KBM-7 (cell line): ENCODE results near the gene GAS7.
"Not testable (repeated sequence)": the region's sequence is repeated elsewhere in the genome, so short reads cannot be mapped to it uniquely, and the experiment has no call there.

Source experiments
- DNase-seq: peaks from one replicate; pipeline ENCODE4 v3.0.0-alpha.2; 2015
- in situ Hi-C: fragments of 300-500 bp; cut with MboI; formaldehyde crosslinking; loops from 2 replicates; pipeline ENCODE4 v1.14.3; 2020; ENCODE audit warnings: low sequenced_read_pairs, low pct_unique_long_range_greater_than_20kb, mixed read lengths

GAS7 gene

GRCh38 chr17:10062691-10063385, 135.6 kb downstream of the GAS7 start:
- DNase-seq, result no peak
- in situ Hi-C loops, result no loop called here

GRCh38 chr17:10061111-10061845, 137.1 kb downstream of the GAS7 start:
- DNase-seq, result no peak
- in situ Hi-C loops, result no loop called here

GRCh38 chr17:10060526-10060925, 137.9 kb downstream of the GAS7 start:
- no peak for DNase-seq
- in situ Hi-C loops, result no loop called here

- in situ Hi-C loops, result no loop called here
- DNase-seq, result no peak
These were observed 138.7 kb downstream of the GAS7 start for GRCh38 chr17:10059684-10060211.

GRCh38 chr17:10058921-10059683, 139.3 kb downstream of the GAS7 start:
- no peak for DNase-seq
- in situ Hi-C loops, result no loop called here

- in situ Hi-C loops, DNase-seq: not testable (repeated sequence)
These were observed 140.9 kb downstream of the GAS7 start for GRCh38 chr17:10057466-10057865.

GRCh38 chr17:10055262-10055975, 143.0 kb downstream of the GAS7 start:
- DNase-seq, result no peak
- in situ Hi-C loops, result no loop called here

GRCh38 chr17:10053782-10054540, 144.4 kb downstream of the GAS7 start:
- no peak for DNase-seq
- in situ Hi-C loops, result no loop called here

- in situ Hi-C loops, result no loop called here
- no peak for DNase-seq
These were observed 146.1 kb downstream of the GAS7 start for GRCh38 chr17:10052106-10052813.

- in situ Hi-C loops, result no loop called here
- no peak for DNase-seq
These were observed 147.3 kb downstream of the GAS7 start for GRCh38 chr17:10051112-10051511.

- peak; percentile 81 for DNase-seq
- in situ Hi-C loops, result no loop called here
These were observed 147.8 kb downstream of the GAS7 start for GRCh38 chr17:10050597-10051101.

GRCh38 chr17:10048629-10049350, 149.6 kb downstream of the GAS7 start:
- DNase-seq, result no peak
- in situ Hi-C loops, result no loop called here

GRCh38 chr17:10046786-10047785, 151.3 kb downstream of the GAS7 start:
- no peak for DNase-seq
- in situ Hi-C loops, result no loop called here

- in situ Hi-C loops, result no loop called here
These were observed 152.3 kb downstream of the GAS7 start for GRCh38 chr17:10045871-10046658.

GRCh38 chr17:10042589-10043244, 155.7 kb downstream of the GAS7 start:
- in situ Hi-C loops, result no loop called here
- no peak for DNase-seq

More at GRCh38 chr17:10045871-10046658, 152.3 kb downstream of the GAS7 start:
- DNase-seq, result no peak
